ENCODE measurements around the gene ULK4. TPM values are rescaled to one million over a fixed set of nuclear protein-coding genes. Genes with fewer than 3 reads are reported as not detected.

ULK4 gene
- total RNA-seq, 4 donors from 2014 or later, result 8.4 to 43.8 (median 20.8) TPM

GRCh38 chr3:41974223-41974622 is 12.3 kb upstream of the ULK4 start:
- H3K4me3 ChIP-seq, result no peak overlapping the region
- no peaks in the 10 kb centered on the region for H3K27me3 ChIP-seq
- no peaks in the 10 kb centered on the region for H3K4me1 ChIP-seq
- no peaks in the 10 kb centered on the region for H3K9me3 ChIP-seq
- no peak for DNase-seq
- TF ChIP-seq CTCF (IDR thresholded peaks at IDR 0.05) (no peak), POLR2A (IDR thresholded peaks at IDR 0.05) (no peak)
- no peak overlapping the region for H3K27ac ChIP-seq
- H3K36me3 ChIP-seq, result no peaks in the 10 kb centered on the region

- no peaks in the 10 kb centered on the region for H3K4me1 ChIP-seq
- no peak for TF ChIP-seq POLR2A (IDR thresholded peaks at IDR 0.05)
- TF ChIP-seq CTCF (IDR thresholded peaks at IDR 0.05), result no peak
- no peak overlapping the region for H3K27ac ChIP-seq
- no peaks in the 10 kb centered on the region for H3K27me3 ChIP-seq
- H3K9me3 ChIP-seq, result no peaks in the 10 kb centered on the region
- H3K4me3 ChIP-seq, result no peak overlapping the region
- DNase-seq, result no peak
- H3K36me3 ChIP-seq, result no peaks in the 10 kb centered on the region
Observed at GRCh38 chr3:41972802-41973201, 10.9 kb upstream of the ULK4 start.

- no peak overlapping the region for H3K27ac ChIP-seq
- no peak for DNase-seq
- no peaks in the 10 kb centered on the region for H3K4me1 ChIP-seq
- H3K4me3 ChIP-seq, result no peak overlapping the region
- H3K36me3 ChIP-seq, result no peaks in the 10 kb centered on the region
- no peaks in the 10 kb centered on the region for H3K27me3 ChIP-seq
- H3K9me3 ChIP-seq, result no peaks in the 10 kb centered on the region
- TF ChIP-seq POLR2A (IDR thresholded peaks at IDR 0.05), result no peak
- no peak for TF ChIP-seq CTCF (IDR thresholded peaks at IDR 0.05)
Observed at GRCh38 chr3:41966206-41966605, 4.3 kb upstream of the ULK4 start.

GRCh38 chr3:41963823-41964222 is 1.9 kb upstream of the ULK4 start:
- TF ChIP-seq POLR2A (IDR thresholded peaks at IDR 0.05), result no peak
- no peak for TF ChIP-seq CTCF (IDR thresholded peaks at IDR 0.05)
- no peak overlapping the region for H3K4me3 ChIP-seq
- H3K4me1 ChIP-seq, result peaks cover 0 to 9% (median 4%) of the 10 kb centered on the region in 4 donors
- no peak overlapping the region for H3K27ac ChIP-seq
- H3K27me3 ChIP-seq, result no peaks in the 10 kb centered on the region
- no peak for DNase-seq
- H3K9me3 ChIP-seq, result no peaks in the 10 kb centered on the region
- no peaks in the 10 kb centered on the region for H3K36me3 ChIP-seq

GRCh38 chr3:41960826-41961750 is 815 bp downstream of the ULK4 start:
- Histone ChIP-seq H3K36me3 (no peaks in the 10 kb centered on the region), H3K27me3 (no peaks in the 10 kb centered on the region), H3K27ac (peak overlapping the region; percentile 78 to 90 (median 81)), H3K9me3 (no peaks in the 10 kb centered on the region), H3K4me1 (peaks cover 0 to 9% (median 4%) of the 10 kb centered on the region in 4 donors), H3K4me3 (peak overlapping the region; percentile 61 to 99 (median 76))
- TF ChIP-seq CTCF (IDR thresholded peaks at IDR 0.05) (no peak), POLR2A (IDR thresholded peaks at IDR 0.05) (no peak)
- peak; percentile 68 to 69 (median 69) for DNase-seq
